COLO668 (cell line): ENCODE results near the gene HIP1R.
"Not testable (repeated sequence)": the region's sequence is repeated elsewhere in the genome, so short reads cannot be mapped to it uniquely, and the experiment has no call there.

ENCODE experiments used
- DNase-seq: peaks from one replicate; lab custom pipeline; 2025; ENCODE audit not compliant: unreplicated experiment; lab: John Stamatoyannopoulos, UW

The HIP1R gene

DNA sequence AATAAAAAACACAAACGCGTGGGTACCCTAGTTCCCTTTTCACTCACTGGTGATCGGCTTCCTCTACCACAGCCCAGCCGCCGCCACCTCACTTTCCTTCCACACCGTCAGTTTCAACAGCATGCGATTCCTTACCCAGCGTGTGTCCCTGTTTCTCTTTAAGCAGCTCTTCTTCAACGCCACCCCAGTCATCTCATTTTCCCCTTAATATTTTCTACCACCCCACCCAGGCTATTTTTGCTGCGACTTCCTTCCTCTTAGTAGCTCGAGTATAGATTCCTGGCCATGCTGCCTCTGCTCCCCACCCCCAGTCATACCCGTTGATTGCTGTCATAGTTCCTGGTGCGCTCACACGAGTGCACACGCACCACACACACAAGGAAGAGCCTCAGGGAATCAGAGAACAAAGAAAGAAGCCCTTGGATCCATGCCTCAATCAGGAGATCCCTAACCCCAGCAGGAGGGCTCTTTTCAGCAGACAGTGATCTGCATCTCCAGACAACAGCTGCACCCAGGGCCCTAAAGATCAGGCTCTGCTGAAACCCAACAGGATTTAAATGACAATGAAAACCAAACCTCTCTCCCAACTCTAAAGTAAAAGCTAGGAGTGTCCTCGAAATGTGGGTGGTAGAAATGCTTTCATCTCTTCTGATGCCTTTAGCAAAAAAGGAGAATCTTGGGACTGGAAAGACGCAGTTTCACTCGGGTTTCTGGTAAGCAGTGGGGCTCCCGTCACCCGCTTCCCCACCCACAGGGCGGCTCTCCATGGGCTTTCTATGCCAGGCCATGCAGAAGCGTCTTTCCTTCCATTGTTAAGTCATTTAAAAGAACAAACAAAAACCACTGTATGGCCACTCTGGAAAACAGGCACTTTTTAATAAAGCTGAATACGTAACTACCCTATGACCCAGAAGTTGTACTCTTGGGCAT is 36.9 kb downstream of the HIP1R start:
- peak; percentile 83 for DNase-seq

DNA sequence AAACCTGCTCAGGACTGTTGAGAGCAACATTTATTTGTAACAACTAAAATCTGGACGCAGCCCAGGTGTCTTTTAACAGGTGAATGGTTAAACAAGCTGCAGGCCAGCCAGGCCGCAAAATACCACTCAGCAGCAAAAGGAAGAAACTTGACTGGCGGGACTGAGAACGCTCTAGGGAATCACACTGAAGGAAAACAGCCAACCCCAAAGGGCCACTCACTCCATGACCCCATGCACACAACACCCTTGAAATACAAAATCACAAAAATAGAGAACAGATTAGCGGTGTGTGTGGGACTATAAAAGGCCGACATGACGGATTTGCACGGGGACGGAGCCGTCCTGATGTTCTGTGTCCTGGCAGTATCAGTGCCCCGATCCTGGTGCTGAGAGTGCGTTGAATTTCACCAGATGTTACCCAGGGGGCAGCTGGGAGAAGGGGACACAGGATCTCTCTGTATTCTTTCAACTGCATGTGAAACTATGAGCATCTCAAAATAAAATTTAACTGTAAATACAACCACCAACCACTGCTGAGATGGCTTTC is 37.6 kb downstream of the HIP1R start:
- DNase-seq: peak; percentile 35

DNA sequence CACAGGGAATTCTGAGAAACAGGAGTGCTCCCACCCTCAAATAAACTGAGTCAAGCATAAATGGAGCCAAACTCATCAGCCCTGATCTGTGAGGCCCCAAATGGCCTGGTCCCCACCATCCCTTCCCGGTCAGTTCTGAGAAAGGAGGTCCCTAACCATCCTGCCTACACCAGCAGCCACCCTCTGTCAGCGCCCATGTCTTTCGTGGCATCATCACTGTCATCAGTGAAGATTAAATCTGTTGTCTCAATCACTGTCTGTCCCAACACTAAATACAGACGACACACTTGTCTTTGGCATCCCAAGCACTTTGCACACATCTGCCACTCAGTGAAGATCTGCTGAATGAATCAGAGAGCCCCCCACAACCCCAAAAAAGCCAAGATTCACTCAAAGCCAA is 38.3 kb downstream of the HIP1R start:
- no peak for DNase-seq

DNA sequence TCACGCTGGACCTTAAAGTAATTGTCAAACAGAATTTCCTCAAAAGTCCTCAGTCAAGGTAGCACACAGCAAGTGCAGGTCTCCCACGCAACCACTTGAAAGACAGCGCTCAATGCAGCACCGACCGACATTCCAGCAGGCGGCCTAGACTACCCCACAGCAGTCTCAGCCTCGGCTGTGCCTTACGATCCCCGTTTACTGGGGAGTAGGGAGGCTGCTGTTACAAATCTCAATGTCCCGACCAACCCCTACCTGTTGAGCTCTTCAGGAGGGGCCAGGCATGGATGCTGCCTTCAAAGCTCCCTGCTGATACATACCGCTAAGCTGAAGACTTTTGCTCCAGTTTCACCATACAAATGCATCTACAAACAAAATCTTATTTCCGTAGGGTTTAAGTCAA is 38.8 kb downstream of the HIP1R start:
- DNase-seq: no peak

DNA sequence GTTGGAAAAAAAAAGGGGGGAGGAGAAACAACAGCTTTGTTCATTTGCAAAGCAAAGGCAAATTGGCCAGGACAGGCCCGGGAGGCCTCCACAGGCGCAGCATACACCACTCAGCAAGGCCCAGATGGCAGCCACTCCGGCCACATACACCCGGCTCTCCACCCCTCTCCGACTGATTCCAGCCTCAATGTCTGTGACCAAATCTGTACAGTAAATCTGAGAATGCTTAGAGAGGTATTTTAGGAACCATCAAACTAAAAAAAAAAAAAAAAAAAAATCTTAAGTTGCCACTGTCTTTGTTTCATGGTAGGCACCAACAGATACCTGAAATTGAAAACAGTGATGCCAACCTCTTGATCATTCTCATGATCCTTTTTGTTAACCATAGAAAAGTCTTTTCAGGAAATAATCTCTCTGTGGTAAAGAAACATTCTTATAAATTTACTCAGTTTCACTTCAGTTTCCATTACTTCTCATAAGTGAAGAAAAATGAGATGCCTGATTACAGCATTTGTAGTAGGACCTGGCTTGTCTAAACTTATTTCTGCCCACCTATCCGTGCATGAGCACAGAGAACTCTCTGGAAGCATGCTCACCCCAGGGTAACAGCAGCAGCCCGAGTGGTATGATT is 40.4 kb downstream of the HIP1R start:
- no peak for DNase-seq

DNA sequence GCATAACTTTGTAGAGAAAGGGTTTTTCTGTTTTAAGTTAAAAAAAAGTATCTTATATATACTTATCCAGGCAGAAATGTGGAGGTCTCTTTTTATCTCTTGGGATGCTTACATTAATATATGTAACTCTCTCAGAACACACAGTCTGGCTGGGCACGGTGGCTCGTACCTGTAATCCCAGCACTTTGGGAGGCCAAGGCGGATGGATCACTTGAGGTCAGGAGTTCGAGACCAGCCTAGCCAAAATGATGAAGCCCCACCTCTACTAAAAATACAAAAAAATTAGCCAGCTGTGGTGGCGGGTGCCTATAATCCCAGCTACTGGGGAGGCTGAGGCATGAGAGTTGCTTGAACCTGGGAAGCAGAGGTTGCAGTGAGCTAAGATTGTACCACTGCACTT is 41.0 kb downstream of the HIP1R start:
- not testable (repeated sequence) for DNase-seq

DNA sequence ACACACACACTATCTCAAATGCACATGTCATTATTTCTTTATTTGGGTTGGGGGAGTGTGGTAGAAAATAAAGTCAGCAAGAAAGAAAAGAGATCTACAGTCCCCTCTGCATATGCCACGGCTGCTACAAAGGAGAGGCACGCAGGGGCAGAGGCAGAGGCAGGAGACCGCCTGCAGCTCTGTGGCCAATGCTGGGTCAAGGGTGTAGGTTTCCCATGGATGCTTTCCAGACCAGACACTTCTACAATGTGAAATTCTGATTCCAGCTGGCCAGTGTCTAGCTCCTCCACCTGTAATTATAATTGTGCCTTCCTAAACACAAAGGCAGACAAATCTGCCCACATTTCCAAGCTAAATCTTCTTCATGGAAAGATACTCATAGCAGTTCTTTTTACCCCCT is 41.5 kb downstream of the HIP1R start:
- no peak for DNase-seq

DNA sequence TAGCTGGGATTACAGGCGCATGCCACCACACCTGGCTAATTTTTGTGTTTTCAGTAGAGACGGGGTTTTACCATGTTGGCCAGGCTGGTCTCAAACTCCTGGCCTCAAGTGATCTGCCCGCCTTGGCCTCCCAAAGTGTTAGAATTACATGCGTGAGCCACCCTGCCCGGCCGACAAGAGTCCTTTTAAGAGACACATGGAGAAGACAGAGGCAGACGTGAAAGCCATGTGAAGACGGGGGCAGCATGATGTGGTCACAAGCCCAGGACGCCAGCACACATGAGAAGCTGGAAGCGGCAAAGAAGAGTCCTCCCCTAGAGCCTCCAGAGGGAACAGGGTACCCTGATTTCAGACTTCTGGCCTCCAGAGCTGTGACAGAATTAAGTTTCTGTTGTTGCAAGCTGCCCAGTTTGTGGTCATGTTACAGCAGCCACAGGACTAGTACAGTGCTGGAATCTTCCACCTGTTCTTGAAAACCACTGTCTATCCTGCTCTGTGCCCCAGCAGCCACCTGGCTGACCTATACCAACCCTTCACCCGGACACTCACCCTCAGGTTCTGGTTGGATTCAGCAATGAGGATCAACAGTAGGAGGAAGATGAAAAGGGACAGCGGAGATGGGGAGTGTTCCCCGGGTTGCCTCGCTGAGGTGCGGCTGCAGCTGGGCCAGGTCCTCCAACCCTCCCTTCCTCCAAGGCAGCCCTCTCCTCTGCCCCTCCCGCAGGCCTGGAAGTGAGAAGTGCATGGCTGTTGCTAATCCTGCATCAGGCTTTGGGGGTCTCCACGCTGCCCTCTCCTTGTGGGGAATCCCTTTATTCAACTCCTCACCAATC is 43.7 kb downstream of the HIP1R start:
- DNase-seq: no peak

DNA sequence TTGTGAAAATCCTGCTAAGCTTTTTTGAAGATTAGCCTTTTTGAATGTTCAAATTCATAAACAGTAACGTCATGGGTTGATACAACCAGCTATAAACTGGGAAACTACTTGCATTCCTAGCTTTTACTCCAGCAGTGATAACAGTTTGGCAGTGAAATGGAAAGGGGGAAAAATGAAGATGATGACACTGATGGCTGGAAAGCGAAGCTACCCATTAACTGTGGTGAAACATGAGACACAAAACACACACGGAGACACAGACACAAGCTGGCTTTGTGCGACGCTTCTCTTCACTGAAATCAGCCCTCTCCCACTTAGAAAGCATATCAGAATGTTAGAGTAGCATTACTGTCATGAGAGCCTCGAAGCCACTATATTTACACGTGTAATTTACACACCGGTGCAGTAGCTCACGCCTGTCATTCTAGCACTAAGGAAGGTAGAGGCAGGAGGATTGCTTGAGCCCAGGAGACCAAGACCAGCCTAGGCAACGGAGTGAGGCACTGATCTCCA is 45.0 kb downstream of the HIP1R start:
- no peak for DNase-seq

DNA sequence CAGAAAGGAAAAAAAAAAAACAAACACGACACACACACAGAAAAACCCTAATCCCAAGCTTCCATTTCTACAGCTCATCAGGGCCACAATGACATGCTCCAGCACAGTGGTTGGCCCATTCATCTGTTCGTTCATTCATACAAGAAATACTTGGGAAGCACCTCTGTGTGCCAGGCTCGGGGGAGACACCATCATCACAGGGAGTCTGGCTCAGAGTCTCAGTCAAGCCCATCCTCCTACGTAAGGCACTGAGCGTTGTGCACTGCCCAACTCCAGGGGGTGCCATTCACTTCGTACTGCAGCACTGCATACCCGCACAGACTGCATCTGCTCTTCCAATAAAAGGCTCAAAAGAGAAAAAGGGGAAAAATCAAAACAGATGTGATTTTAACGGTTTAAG is 45.4 kb downstream of the HIP1R start:
- DNase-seq: no peak

DNA sequence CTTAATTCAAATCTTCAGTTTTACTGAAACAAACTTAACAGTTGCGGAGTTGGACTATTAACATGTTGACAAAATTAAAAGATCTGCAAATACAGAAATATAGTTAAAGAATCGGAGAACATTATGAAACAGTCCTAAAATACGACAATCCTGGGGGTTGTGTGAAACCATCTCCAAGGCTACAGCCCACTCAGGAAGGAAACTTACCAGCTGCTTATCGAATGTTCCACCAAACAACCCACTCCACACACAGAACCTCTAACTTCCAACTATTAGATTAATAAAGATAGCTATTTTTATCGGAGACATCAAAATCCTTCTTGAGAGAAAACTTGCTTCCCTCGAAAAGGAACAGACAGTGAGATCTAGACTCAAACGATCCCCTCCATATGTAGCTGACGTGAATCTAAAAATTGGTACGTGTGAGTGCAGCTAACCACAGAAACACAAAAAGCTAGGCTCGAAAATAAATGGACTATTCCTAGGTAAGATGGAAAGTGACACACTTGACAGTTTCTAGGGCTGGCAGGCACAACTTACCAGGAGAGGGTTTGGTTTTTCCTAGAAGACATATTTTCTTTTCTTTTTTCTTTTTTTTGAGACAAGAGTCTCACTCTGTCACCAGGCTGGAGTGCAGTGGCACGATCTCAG is 47.8 kb downstream of the HIP1R start:
- DNase-seq: no peak

DNA sequence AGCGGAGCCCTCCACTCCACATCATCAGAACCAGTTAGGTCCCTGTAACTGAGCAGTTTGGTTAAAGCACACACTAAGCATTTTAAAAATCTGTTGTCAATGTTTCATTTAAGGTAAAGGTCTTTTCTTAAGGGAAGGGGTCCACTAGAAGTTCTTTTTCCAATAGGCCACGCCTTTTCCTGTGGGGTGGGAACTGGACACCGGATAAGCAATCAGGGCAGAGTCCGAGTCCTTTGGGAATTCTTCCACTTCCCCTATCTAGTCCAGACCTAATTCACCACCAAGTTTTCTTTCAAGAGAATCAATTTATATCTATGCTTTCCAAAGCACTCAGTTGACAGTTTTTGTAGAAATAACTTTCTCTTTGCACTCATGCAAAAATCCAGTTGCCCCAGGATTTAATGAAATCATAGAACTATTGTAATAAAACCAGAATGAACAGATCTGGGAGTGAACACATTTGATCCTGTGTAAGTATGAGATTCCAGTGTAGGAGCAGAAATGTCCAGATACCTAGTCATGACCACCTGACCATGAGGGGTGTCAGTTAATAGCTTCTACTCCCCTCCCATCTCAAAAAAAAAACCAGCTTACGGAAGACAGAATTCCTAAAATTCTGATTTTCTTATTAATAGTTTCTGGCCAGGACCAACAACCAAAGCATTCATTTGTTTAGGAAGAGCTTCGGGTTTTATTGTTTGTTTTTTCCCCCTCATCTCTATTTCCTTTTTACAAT is 49.0 kb downstream of the HIP1R start:
- no peak for DNase-seq

DNA sequence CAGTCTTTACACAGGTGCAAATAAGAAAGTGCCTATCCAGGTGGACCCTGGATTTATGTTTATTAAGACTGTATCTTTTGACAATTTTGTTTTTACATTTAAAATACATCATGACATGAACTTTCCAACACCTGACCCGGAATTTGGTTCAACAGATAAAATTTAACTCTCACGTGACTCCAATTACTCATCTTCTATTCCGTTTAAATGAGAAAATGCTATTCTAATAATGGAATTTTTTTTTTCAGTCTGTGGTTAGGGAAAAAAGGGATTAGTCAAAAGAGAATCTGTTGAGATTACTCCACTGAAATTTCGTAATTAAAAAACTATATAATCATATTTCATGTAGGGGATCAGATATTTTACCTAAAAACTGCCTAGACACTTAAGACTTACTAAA is 49.6 kb downstream of the HIP1R start:
- no peak for DNase-seq

DNA sequence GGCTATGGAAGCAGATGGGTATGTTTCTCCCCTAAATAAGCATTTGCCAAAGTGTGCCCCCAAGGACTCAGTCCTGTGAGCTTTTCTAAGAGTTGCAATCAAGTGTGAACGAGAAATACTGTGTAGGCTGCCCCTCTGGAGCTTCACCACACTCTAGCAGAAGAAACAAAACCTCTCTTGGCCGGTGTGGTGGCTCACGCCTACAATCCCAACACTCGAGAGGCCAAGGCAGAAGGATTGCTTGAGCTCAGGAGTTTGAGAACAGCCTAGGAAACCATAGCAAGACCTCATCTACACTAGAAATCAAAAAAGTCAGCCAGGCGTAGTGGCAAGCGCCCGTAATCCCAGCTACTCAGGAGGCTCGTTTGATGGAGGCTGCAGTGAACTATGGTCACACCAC is 50.9 kb downstream of the HIP1R start:
- DNase-seq: no peak

DNA sequence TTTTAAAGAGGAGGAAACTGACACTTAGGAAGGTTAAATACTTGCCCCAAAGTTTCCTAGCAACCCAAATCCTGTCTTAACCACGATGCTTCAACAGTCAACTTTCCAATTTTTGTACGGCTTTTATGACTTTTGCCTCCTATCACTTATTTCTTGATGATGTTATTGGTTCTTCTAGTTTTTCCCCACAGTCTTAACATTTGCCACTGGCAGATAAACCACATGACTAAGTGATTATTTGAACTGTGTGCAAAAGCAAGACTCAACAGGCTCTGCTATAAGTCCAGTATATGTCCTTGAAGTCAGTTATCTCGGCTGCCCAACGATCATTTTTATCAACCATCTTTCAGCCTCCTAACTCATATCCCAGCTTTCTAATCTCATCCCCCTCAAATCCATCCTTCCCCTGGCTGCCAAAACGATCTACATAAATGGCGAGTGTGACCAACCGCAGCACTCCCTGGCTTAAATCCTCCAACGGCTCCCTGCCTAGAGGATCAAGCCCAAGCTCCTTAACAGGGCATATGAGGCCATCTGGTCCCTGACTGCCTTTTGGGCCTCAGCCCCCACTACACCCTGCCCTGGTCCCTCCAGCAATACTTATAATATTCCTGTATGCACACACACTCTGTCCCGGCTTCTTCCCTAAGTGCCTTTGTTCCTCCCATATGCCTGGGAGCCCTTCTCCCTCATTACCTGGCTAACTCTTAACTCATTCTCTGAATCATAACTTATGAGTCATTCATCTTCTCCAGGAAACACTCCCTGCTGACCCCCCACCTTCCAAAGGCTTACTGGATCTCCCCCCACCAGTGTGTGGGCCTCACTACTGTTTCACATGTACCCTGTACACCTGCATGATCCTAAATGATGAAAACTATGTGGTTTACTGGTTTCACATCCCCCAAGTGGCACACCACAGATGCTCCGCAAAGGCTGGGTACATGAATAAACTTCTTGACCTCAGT is 51.9 kb downstream of the HIP1R start:
- no peak for DNase-seq

DNA sequence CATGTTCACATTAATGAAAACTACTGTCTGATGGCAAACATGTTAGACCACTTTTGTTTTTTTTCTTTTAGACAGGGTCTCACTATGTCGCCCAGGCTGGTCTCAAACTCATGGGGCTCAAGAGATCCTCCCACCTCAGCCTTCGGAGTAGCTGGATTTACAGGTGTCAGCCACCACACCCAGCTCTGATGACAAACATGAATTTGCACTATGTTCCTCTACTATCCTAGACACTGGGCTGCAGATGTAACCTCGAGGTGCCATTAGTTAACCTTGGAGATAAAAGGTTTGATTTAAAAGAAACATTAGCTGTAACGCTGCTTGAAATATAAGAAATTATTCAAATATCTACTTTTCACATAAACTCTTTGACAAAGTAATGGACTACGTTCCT is 52.6 kb downstream of the HIP1R start:
- no peak for DNase-seq

DNA sequence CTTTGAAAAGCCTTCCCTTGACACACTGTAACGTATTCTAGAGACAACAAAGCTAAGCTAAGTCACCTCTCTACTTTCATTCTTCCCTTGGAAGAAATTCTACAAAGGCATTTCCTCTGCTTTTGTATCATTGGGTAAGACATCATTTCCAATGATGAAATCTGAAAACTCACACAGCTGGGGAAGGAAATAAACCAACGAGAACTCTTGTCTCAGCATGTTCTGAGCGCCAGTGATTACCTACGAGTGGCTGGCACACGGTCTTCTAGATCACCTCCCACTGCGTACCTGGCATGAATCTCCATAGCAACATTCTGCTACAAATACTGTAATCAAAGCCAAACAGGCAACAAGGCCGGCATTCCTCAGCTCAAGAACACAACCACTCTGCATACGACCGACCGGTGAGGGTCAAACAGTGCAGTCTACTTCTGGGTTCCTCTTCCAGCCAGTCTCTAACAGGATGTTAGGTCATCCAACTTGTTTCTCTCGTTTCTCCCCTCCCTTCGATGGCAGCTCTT is 53.0 kb downstream of the HIP1R start:
- peak; percentile 54 for DNase-seq

DNA sequence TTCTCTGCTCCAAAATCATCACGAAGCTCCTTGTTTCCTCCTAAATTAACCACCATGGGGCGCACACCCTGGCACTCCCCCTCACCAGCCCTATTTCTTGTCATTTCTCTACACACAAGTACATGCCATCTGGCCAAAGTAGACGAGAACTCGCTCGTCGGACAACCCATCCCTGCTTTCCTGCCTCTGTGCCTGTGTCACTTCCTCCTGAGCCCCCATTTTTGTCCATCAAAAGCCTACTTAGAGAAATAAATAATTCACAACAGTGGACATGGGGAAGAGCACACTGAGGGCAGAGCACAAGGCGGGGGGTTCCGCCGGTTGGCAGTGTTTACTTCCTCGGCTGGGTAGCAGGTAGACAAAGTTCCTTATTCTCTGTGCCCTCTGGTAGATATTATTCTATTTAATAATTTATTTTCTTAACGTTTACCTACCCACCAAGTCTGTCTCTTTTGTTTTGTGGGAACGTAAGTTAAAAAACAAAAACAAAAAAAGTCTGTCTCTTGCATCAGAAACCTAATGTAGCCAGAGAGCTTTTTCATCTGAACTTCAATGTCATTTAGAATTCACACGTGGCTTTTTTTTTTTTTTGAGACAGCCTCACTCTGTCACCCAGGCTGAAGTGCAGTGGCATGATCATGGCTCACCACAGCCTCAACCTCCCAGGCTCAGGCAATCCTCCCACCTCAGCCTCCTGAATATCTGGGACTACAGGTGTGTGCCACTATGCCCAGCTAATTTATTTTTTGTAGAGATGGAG is 54.7 kb downstream of the HIP1R start:
- no peak for DNase-seq
